HepG2 (cell line): ENCODE data around the gene ATOSB. TPM values are rescaled to one million over a fixed set of nuclear protein-coding genes. Genes with fewer than 3 reads are reported as not detected.

Source experiments
- ADNP ChIP-seq: sonication (generic); formaldehyde crosslinking; IDR thresholded peaks from 2 replicates; pipeline ENCODE4 v1.4.0; 2020; ENCODE audit warnings: missing genetic modification reagents
- BCLAF1 ChIP-seq: fragments of 450-650 bp; IDR thresholded peaks from 2 replicates; pipeline ENCODE4 v1.6.1; 2017; ENCODE audit warnings: mild to moderate bottlenecking
- ETV6 ChIP-seq: sonication (generic); formaldehyde crosslinking; conservative IDR thresholded peaks from 2 replicates; pipeline ENCODE4 v1.4.0; 2020; ENCODE audit warnings: missing genetic modification reagents
- MEF2D ChIP-seq: sonication (generic); formaldehyde crosslinking; IDR thresholded peaks from 2 replicates; pipeline ENCODE4 v1.5.1; 2020; ENCODE audit warnings: mild to moderate bottlenecking, missing genetic modification reagents
- MYC ChIP-seq: sonication (generic); formaldehyde crosslinking; IDR thresholded peaks from 2 replicates; pipeline ENCODE4 v1.9.0; 2021; ENCODE audit warnings: missing genetic modification reagents, borderline replicate concordance
- NAIF1 ChIP-seq: sonication (generic); formaldehyde crosslinking; IDR thresholded peaks from 2 replicates; pipeline ENCODE4 v1.5.0; 2020; ENCODE audit warnings: mild to moderate bottlenecking, missing genetic modification reagents, borderline replicate concordance
- PHB2 ChIP-seq: fragments of 450-650 bp; IDR thresholded peaks from 2 replicates; pipeline ENCODE4 v1.6.1; 2018; ENCODE audit not compliant: partially characterized antibody
- POGZ ChIP-seq: sonication (generic); formaldehyde crosslinking; IDR thresholded peaks from 2 replicates; pipeline ENCODE4 v1.4.0; 2020; ENCODE audit warnings: mild to moderate bottlenecking, missing genetic modification reagents
- RAD21 ChIP-seq: fragments of 450-650 bp; formaldehyde crosslinking; IDR thresholded peaks from 2 replicates; pipeline ENCODE4 v1.5.0; 2020; ENCODE audit warnings: mild to moderate bottlenecking
- SAP130 ChIP-seq: IDR thresholded peaks from 2 replicates; pipeline ENCODE4 v1.6.1; 2016; ENCODE audit warnings: low read depth
- TOE1 ChIP-seq: sonication (generic); formaldehyde crosslinking; IDR thresholded peaks from 2 replicates; pipeline ENCODE4 v1.4.0; 2020; ENCODE audit warnings: mild to moderate bottlenecking, missing genetic modification reagents
- ZNF746 ChIP-seq: sonication (generic); formaldehyde crosslinking; IDR thresholded peaks from 2 replicates; pipeline ENCODE4 v1.8.0; 2022; ENCODE audit warnings: mild to moderate bottlenecking, missing genetic modification reagents
- polyA plus RNA-seq, 8 experiments: library from polyadenylated mRNA; depleted of rRNA in 3 of 8; stranded (reverse) in 7 of 8; unstranded in 1 of 8; fragments of >200 nt; fragmentation: Illumina TruSeq in 4 of 8; extraction: Trizol in 4 of 8; gene quantifications; 2 replicates each; pipeline versions ENCODE4 v1.2.1 to v1.2.3, GENCODE V29; 2011 to 2016; ENCODE audit warnings: low read depth in 4 of 8, missing spikeins in 1 of 8, mixed read lengths in 1 of 8; ENCODE audit not compliant: insufficient read depth in 1 of 8
- total RNA-seq, 5 experiments: library from RNA; depleted of rRNA; stranded (reverse); fragments of >200 nt; fragmentation: Illumina TruSeq; extraction: Trizol; gene quantifications; 2 replicates each; pipeline ENCODE4 v1.2.3, GENCODE V29; 2016; ENCODE audit warnings: low read depth in 1 of 5
- TF ChIP-seq, protein P1 (sequence below): sonication (generic); formaldehyde crosslinking; IDR thresholded peaks from 2 replicates; pipeline ENCODE4 v1.5.0; 2020; ENCODE audit warnings: mild to moderate bottlenecking, missing genetic modification reagents
- TF ChIP-seq, protein P2 (sequence below): sonication (generic); formaldehyde crosslinking; IDR thresholded peaks from 2 replicates; pipeline ENCODE4 v1.5.1; 2020; ENCODE audit warnings: mild to moderate bottlenecking, missing genetic modification reagents

ATOSB gene
- total and polyA plus RNA-seq, 2 of the 13 experiments (the other 11 are each of a cell fraction or from before 2014, with no cell fraction given) = 1.9 to 6.4 TPM

DNA sequence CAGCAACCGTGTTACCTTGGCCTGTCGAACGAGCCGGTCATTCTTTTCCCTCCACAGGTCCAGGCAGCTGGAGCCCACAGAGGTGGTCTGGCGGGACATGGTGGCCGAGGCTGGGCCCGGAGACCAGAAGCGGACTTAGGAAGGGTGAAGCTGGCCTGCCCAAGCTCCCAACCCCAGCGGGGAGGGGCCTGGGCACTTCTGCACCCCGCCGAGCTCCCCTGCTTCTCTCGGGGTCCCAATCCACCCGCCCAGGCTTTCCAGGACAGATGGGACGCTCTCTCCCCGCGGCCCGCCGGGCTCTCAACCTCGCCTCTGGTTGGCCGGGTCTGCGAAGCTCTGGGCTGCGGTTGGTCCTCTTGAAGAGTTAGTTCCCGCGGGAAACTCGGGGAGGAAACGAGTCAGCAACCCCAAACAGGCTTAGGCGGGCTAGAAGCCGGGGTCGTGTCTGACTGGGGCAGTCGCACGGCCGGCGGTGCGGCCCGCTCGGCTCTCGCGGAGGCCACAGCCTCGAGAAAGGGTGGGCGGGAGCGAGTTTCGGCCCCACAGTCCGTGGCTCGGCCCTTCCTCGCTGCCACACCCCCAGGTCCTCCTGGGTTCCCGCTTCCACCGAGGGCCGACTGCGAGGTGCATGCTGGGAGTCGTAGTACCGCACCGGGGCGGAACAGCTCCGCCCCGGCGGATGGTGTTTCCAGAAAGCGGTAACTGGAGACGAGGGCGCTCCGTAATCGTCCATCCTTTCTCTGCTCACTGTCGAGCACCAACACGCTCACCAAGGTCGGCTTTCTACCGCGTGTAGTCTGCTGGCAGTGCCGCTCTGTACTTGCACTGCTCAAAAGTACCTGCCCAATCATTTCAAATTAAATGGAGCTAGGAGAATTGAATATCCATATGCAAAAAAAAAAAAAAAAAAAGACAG, 36.0 kb downstream of the ATOSB start, which contains the start of gene FANCG (continued):
- TF ChIP-seq ZNF746 (CRISPR knock-in tag) (peak; percentile 26; the same call in 1 of the 2 replicates), POGZ (CRISPR knock-in tag) (peak; percentile 63; the same call in 1 of the 2 replicates), TOE1 (CRISPR knock-in tag) (no peak), ADNP (CRISPR knock-in tag) (no peak), PHB2 (no peak), ETV6 (peak; percentile 15; the same call in 1 of the 2 replicates), MYC (CRISPR knock-in tag) (peak; percentile 72), RAD21 (CRISPR knock-in tag) (0 out of 2 replicates have a peak, but pooled peaks have one; percentile 30), SAP130 (CRISPR knock-in tag) (peak; percentile 95), BCLAF1 (no peak), MEF2D (CRISPR knock-in tag) (no peak; the same call in 1 of the 2 replicates), NAIF1 (CRISPR knock-in tag) (no peak)
- TF ChIP-seq, protein P1, sequence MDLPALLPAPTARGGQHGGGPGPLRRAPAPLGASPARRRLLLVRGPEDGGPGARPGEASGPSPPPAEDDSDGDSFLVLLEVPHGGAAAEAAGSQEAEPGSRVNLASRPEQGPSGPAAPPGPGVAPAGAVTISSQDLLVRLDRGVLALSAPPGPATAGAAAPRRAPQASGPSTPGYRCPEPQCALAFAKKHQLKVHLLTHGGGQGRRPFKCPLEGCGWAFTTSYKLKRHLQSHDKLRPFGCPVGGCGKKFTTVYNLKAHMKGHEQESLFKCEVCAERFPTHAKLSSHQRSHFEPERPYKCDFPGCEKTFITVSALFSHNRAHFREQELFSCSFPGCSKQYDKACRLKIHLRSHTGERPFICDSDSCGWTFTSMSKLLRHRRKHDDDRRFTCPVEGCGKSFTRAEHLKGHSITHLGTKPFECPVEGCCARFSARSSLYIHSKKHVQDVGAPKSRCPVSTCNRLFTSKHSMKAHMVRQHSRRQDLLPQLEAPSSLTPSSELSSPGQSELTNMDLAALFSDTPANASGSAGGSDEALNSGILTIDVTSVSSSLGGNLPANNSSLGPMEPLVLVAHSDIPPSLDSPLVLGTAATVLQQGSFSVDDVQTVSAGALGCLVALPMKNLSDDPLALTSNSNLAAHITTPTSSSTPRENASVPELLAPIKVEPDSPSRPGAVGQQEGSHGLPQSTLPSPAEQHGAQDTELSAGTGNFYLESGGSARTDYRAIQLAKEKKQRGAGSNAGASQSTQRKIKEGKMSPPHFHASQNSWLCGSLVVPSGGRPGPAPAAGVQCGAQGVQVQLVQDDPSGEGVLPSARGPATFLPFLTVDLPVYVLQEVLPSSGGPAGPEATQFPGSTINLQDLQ (CRISPR knock-in tag) = no peak
- TF ChIP-seq, protein P2, sequence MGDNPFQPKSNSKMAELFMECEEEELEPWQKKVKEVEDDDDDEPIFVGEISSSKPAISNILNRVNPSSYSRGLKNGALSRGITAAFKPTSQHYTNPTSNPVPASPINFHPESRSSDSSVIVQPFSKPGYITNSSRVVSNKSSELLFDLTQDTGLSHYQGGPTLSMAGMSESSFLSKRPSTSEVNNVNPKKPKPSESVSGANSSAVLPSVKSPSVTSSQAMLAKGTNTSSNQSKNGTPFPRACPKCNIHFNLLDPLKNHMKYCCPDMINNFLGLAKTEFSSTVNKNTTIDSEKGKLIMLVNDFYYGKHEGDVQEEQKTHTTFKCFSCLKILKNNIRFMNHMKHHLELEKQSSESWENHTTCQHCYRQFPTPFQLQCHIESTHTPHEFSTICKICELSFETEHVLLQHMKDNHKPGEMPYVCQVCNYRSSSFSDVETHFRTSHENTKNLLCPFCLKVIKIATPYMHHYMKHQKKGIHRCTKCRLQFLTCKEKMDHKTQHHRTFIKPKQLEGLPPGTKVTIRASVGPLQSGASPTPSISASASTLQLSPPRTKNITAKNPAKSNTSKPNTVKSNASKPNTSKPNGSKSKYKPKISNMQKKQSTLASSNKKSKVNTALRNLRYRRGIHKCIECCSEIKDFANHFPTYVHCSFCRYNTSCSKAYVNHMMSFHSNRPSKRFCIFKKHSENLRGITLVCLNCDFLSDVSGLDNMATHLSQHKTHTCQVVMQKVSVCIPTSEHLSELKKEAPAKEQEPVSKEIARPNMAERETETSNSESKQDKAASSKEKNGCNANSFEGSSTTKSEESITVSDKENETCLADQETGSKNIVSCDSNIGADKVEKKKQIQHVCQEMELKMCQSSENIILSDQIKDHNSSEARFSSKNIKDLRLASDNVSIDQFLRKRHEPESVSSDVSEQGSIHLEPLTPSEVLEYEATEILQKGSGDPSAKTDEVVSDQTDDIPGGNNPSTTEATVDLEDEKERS (CRISPR knock-in tag) = peak; percentile 92
